GM13976 (cell line): Measurements from ENCODE around the gene MUCL3.

Experiments
- DNase-seq: peaks from one replicate; pipeline ENCODE4 v3.0.0; 2012; ENCODE audit warnings: low spot score
- in situ Hi-C: fragments of 300-500 bp; cut with MboI; formaldehyde crosslinking; loops from one replicate; pipeline ENCODE4 v1.12.0; 2022; ENCODE audit warnings: low sequenced_read_pairs, mixed read lengths, inconsistent platforms; ENCODE audit not compliant: unreplicated experiment
- TF ChIP-seq, protein P1 (sequence below): IDR thresholded peaks from 2 replicates; pipeline ENCODE4 v1.5.1; 2012; ENCODE audit warnings: borderline replicate concordance, mild to moderate bottlenecking; ENCODE audit not compliant: insufficient read depth; ENCODE audit errors: extremely low read depth, missing control alignments, control extremely low read depth

Gene MUCL3

GRCh38 chr6:30894381-30894780 is 46.4 kb upstream of the MUCL3 start:
- in situ Hi-C loops = no loop called here
- no peak for DNase-seq

GRCh38 chr6:30894935-30895334 is 45.8 kb upstream of the MUCL3 start:
- in situ Hi-C loops = no loop called here
- TF ChIP-seq, protein P1, sequence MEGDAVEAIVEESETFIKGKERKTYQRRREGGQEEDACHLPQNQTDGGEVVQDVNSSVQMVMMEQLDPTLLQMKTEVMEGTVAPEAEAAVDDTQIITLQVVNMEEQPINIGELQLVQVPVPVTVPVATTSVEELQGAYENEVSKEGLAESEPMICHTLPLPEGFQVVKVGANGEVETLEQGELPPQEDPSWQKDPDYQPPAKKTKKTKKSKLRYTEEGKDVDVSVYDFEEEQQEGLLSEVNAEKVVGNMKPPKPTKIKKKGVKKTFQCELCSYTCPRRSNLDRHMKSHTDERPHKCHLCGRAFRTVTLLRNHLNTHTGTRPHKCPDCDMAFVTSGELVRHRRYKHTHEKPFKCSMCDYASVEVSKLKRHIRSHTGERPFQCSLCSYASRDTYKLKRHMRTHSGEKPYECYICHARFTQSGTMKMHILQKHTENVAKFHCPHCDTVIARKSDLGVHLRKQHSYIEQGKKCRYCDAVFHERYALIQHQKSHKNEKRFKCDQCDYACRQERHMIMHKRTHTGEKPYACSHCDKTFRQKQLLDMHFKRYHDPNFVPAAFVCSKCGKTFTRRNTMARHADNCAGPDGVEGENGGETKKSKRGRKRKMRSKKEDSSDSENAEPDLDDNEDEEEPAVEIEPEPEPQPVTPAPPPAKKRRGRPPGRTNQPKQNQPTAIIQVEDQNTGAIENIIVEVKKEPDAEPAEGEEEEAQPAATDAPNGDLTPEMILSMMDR = no peak
- no peak for DNase-seq

More at GRCh38 chr6:30894381-30894780, 46.4 kb upstream of the MUCL3 start:
- TF ChIP-seq, protein P1 = no peak

GRCh38 chr6:30895343-30895742 is 45.4 kb upstream of the MUCL3 start:
- in situ Hi-C loops = no loop called here
- no peak for DNase-seq

DNA sequence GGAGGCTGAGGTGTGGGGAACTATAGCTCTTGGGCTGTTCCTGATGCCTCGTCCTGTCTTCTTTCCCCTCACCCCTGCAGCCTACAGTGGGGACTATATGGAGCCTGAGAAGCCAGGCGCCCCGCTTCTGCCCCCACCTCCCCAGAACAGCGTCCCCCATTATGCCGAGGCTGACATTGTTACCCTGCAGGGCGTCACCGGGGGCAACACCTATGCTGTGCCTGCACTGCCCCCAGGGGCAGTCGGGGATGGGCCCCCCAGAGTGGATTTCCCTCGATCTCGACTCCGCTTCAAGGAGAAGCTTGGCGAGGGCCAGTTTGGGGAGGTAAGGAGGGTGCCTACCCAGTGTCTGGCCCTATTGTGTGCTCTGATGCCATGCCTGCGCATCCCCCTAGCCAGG is 44.2 kb upstream of the MUCL3 start:
- no peak for DNase-seq
- TF ChIP-seq, protein P1 = no peak
- in situ Hi-C loops = no loop called here

More at GRCh38 chr6:30895343-30895742, 45.4 kb upstream of the MUCL3 start:
- TF ChIP-seq, protein P1 = no peak

- in situ Hi-C loops = no loop called here
- no peak for DNase-seq
- TF ChIP-seq, protein P1 = no peak
Observed at GRCh38 chr6:30897882-30898281, 42.9 kb upstream of the MUCL3 start.

GRCh38 chr6:30898750-30899360 is 41.9 kb upstream of the MUCL3 start:
- TF ChIP-seq, protein P1 = no peak
- in situ Hi-C loops = no loop called here
- no peak for DNase-seq

GRCh38 chr6:30900863-30901417 is 39.8 kb upstream of the MUCL3 start:
- in situ Hi-C loops = no loop called here
- no peak for DNase-seq
- TF ChIP-seq, protein P1 = no peak
